ENCODE measurements around the gene LMBRD1.

- TF ChIP-seq POLR2AphosphoS5 (IDR thresholded peaks at IDR 0.05) (no peak), EP300 (IDR thresholded peaks at IDR 0.05; ENCODE audit: low read depth) (no peak), CTCF (IDR thresholded peaks at IDR 0.05) (no peak), POLR2A (IDR thresholded peaks at IDR 0.05) (no peak)
Measured at GRCh38 chr6:69801225-69801624, 4.4 kb upstream of the LMBRD1 start.

All from transverse colon (tissue), 4 donors.